NB4 (cell line): ENCODE data around the gene GLRX.

ENCODE experiments used
- DNase-seq: peaks from one replicate; pipeline ENCODE4 v3.0.0; 2010; ENCODE audit warnings: low read depth
- H3K4me3 ChIP-seq: one replicate; pipeline ENCODE4 v1.5.1; 2011; ENCODE audit warnings: mild to moderate bottlenecking, low read depth, low read length, moderate library complexity
- CTCF ChIP-seq: IDR thresholded peaks from one replicate; pipeline ENCODE4 v1.5.1; 2012; ENCODE audit warnings: low read depth, low read length
- MAX ChIP-seq: IDR thresholded peaks from 2 replicates; pipeline ENCODE4 v1.6.1; 2011; ENCODE audit warnings: low read depth, low read length
- MYC ChIP-seq: IDR thresholded peaks from 2 replicates; pipeline ENCODE4 v1.6.1; 2011; ENCODE audit warnings: low read depth, low read length
- POLR2A ChIP-seq: IDR thresholded peaks from 2 replicates; pipeline ENCODE4 v1.6.1; 2011; ENCODE audit warnings: mild to moderate bottlenecking; ENCODE audit not compliant: insufficient read length; ENCODE audit errors: extremely low read depth

The GLRX gene

GRCh38 chr5:95866435-95867040 is 44.0 kb upstream of the GLRX start:
- no peak for DNase-seq

GRCh38 chr5:95864944-95865504 is 42.5 kb upstream of the GLRX start:
- TF ChIP-seq MYC (no peak), MAX (no peak), POLR2A (no peak), CTCF (no peak)
- DNase-seq = no peak
- no peak overlapping the region for H3K4me3 ChIP-seq

More at GRCh38 chr5:95866435-95867040, 44.0 kb upstream of the GLRX start:
- no peak overlapping the region for H3K4me3 ChIP-seq
- TF ChIP-seq MYC = no peak
- TF ChIP-seq MAX = no peak
- TF ChIP-seq CTCF = no peak
- TF ChIP-seq POLR2A = no peak

GRCh38 chr5:95864456-95864855 is 41.9 kb upstream of the GLRX start:
- no peak for DNase-seq
- no peak for TF ChIP-seq POLR2A
- no peak for TF ChIP-seq MAX
- no peak for TF ChIP-seq MYC
- no peak overlapping the region for H3K4me3 ChIP-seq

- peak; percentile 86 for DNase-seq
- H3K4me3 ChIP-seq = no peak overlapping the region
- no peak for TF ChIP-seq MAX
- no peak for TF ChIP-seq CTCF
- TF ChIP-seq POLR2A = no peak
- TF ChIP-seq MYC = no peak
Observed at GRCh38 chr5:95863383-95863757, 40.8 kb upstream of the GLRX start.

- no peak overlapping the region for H3K4me3 ChIP-seq
- TF ChIP-seq POLR2A (no peak), CTCF (no peak), MAX (no peak), MYC (no peak)
- peak; percentile 33 for DNase-seq
Observed at GRCh38 chr5:95862671-95863382, 40.3 kb upstream of the GLRX start.

- peak; percentile 27 for DNase-seq
- no peak overlapping the region for H3K4me3 ChIP-seq
- TF ChIP-seq MYC = no peak
- no peak for TF ChIP-seq POLR2A
- no peak for TF ChIP-seq CTCF
- TF ChIP-seq MAX = no peak
Observed at GRCh38 chr5:95861864-95862561, 39.5 kb upstream of the GLRX start.
